HepG2 (cell line): Measurements from ENCODE around the gene DGCR2.

Experiments used
- KLF11 ChIP-seq: IDR thresholded peaks from 2 replicates; pipeline ENCODE4 v1.6.1; 2016; ENCODE audit warnings: missing compliant biosample characterization
- PRDM4 ChIP-seq: sonication (generic); formaldehyde crosslinking; IDR thresholded peaks from 2 replicates; pipeline ENCODE4 v1.9.0; 2021; ENCODE audit warnings: missing genetic modification reagents, borderline replicate concordance

DNA sequence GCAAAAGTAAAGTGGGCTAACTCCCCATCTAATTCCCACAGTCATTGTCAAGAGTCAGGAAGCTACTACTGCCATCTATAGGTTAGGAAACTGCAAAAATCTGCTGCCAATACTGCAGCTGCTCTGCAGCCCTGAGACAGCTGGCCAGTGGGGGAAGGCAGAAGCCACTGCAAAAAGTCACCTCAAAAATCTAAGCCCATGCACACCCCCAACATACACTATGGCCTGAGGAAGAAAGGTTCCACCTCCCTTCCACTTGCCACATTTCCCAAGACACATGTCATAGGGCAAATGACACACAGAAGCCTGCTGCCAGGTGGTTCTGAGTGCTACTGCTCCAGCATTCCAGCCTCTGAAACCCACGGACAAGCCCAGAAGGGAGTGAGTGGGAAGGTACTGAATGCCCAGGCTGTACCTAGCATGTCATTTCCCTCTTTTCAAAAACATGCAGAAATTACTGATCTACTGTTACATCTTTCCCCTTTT lies 36.9 kb downstream of the DGCR2 start:
- TF ChIP-seq PRDM4 (CRISPR knock-in tag): no peak
- TF ChIP-seq KLF11: no peak
